Astrocyte (in vitro differentiated cells and primary cell): ENCODE data around the gene NAMPT.

Experiments used
- EZH2 ChIP-seq: IDR thresholded peaks from 2 replicates; pipeline ENCODE4 v1.6.1; 2012; ENCODE audit warnings: mild to moderate bottlenecking, low read length, inconsistent platforms; ENCODE audit not compliant: insufficient read depth
- TF ChIP-seq, protein P1 (sequence below): IDR thresholded peaks from 2 replicates; pipeline ENCODE4 v1.5.1; 2011; ENCODE audit warnings: low read depth, mild to moderate bottlenecking, inconsistent platforms, low read length, moderate library complexity; ENCODE audit not compliant: insufficient read depth

DNA sequence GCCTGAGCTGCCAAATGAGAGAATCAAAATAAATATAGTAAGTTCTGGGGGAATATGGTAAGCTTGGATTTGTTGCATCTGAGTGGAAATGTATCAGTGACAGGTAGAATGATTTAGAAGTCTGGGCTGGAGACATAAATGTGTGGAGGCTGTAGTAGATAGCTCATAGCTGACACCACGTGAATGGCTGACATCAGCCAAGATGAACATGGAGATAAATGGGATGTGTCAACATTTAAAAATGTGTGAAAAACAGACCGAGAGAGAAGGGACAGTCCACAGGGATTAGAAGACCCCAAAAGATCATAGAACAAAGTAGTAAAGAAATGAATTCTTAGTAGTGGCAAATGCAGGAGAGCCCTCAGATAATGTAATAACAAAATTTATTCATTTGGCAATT is 40.9 kb downstream of the NAMPT start:
- TF ChIP-seq, protein P1, sequence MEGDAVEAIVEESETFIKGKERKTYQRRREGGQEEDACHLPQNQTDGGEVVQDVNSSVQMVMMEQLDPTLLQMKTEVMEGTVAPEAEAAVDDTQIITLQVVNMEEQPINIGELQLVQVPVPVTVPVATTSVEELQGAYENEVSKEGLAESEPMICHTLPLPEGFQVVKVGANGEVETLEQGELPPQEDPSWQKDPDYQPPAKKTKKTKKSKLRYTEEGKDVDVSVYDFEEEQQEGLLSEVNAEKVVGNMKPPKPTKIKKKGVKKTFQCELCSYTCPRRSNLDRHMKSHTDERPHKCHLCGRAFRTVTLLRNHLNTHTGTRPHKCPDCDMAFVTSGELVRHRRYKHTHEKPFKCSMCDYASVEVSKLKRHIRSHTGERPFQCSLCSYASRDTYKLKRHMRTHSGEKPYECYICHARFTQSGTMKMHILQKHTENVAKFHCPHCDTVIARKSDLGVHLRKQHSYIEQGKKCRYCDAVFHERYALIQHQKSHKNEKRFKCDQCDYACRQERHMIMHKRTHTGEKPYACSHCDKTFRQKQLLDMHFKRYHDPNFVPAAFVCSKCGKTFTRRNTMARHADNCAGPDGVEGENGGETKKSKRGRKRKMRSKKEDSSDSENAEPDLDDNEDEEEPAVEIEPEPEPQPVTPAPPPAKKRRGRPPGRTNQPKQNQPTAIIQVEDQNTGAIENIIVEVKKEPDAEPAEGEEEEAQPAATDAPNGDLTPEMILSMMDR: no peak
- TF ChIP-seq EZH2: no peak
